KMS-11 (cell line): ENCODE data around the gene DLG5.

ENCODE experiments used
- H2AFZ ChIP-seq: fragments of 200-600 bp; sonication (generic); 2 replicates; pipeline ENCODE4 v1.6.1; 2016; ENCODE audit warnings: antibody characterized with exemption, mixed run types, low read depth
- H3K27ac ChIP-seq: fragments of 200-600 bp; sonication (generic); 2 replicates; pipeline ENCODE4 v1.6.1; 2016; ENCODE audit warnings: mild to moderate bottlenecking, mixed run types
- H3K27me3 ChIP-seq: fragments of 200-600 bp; sonication (generic); 2 replicates; pipeline ENCODE4 v1.6.1; 2017; ENCODE audit warnings: mild to moderate bottlenecking, low read depth, mixed run types, moderate library complexity; ENCODE audit not compliant: insufficient read depth
- H3K36me3 ChIP-seq: fragments of 200-600 bp; sonication (generic); 2 replicates; pipeline ENCODE4 v1.6.1; 2017; ENCODE audit warnings: mild to moderate bottlenecking, mixed run types; ENCODE audit not compliant: insufficient read depth
- H3K4me1 ChIP-seq: fragments of 200-600 bp; sonication (generic); 2 replicates; pipeline ENCODE4 v1.6.1; 2016; ENCODE audit warnings: mild to moderate bottlenecking, low read depth, mixed run types; ENCODE audit not compliant: poor library complexity, severe bottlenecking
- H3K4me2 ChIP-seq: fragments of 200-600 bp; sonication (generic); 2 replicates; pipeline ENCODE4 v1.7.0; 2016; ENCODE audit warnings: mild to moderate bottlenecking, mixed run types
- H3K4me3 ChIP-seq: fragments of 200-600 bp; sonication (generic); IDR thresholded peaks from 2 replicates; pipeline ENCODE4 v1.6.1; 2017; ENCODE audit warnings: low read depth, low read length, mixed read lengths; ENCODE audit not compliant: insufficient read depth
- H3K79me2 ChIP-seq: fragments of 200-600 bp; sonication (generic); 2 replicates; pipeline ENCODE4 v1.6.1; 2016; ENCODE audit warnings: low read depth, mixed run types; ENCODE audit not compliant: insufficient read depth
- H3K9ac ChIP-seq: fragments of 200-600 bp; sonication (generic); 2 replicates; pipeline ENCODE4 v1.6.1; 2016; ENCODE audit warnings: mild to moderate bottlenecking, mixed run types
- H4K20me1 ChIP-seq: fragments of 200-600 bp; sonication (generic); 2 replicates; pipeline ENCODE4 v1.6.1; 2016; ENCODE audit warnings: mild to moderate bottlenecking, mixed run types; ENCODE audit not compliant: insufficient read depth
- TF ChIP-seq, protein P1 (sequence below): fragments of 200-600 bp; sonication (generic); conservative IDR thresholded peaks from 2 replicates; pipeline ENCODE4 v1.6.1; 2017; ENCODE audit warnings: low read depth, mild to moderate bottlenecking, antibody characterized with exemption, low read length, moderate library complexity, mixed read lengths

DLG5 gene

DNA sequence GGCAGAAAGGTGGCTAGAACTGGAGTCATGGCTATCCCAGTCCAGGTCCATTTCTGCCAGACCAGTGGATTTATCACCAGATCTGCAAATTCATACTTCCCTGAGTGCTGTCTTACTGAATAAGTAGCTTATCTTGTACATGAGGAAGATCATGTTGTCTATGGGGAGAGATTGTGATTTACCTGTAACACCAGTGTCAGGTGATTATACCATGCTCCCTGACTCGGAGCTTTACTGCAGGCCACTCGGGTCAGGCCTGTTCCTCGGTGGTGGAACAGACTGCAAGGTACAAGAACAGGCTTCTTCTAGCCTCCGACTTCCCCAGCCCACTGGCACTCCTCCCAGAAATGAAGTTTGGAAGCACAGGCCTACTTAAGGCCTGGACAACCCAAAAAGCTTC, 42.6 kb upstream of the DLG5 start:
- Histone ChIP-seq H2AFZ (no peak overlapping the region), H3K27ac (no peak overlapping the region), H4K20me1 (no peaks in the 10 kb centered on the region), H3K36me3 (no peaks in the 10 kb centered on the region), H3K4me1 (peaks cover 7% of the 10 kb centered on the region), H3K27me3 (no peaks in the 10 kb centered on the region), H3K79me2 (no peaks in the 10 kb centered on the region), H3K4me3 (no peak overlapping the region), H3K4me2 (no peak overlapping the region), H3K9ac (no peak overlapping the region)
- TF ChIP-seq, protein P1, sequence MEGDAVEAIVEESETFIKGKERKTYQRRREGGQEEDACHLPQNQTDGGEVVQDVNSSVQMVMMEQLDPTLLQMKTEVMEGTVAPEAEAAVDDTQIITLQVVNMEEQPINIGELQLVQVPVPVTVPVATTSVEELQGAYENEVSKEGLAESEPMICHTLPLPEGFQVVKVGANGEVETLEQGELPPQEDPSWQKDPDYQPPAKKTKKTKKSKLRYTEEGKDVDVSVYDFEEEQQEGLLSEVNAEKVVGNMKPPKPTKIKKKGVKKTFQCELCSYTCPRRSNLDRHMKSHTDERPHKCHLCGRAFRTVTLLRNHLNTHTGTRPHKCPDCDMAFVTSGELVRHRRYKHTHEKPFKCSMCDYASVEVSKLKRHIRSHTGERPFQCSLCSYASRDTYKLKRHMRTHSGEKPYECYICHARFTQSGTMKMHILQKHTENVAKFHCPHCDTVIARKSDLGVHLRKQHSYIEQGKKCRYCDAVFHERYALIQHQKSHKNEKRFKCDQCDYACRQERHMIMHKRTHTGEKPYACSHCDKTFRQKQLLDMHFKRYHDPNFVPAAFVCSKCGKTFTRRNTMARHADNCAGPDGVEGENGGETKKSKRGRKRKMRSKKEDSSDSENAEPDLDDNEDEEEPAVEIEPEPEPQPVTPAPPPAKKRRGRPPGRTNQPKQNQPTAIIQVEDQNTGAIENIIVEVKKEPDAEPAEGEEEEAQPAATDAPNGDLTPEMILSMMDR = no peak

DNA sequence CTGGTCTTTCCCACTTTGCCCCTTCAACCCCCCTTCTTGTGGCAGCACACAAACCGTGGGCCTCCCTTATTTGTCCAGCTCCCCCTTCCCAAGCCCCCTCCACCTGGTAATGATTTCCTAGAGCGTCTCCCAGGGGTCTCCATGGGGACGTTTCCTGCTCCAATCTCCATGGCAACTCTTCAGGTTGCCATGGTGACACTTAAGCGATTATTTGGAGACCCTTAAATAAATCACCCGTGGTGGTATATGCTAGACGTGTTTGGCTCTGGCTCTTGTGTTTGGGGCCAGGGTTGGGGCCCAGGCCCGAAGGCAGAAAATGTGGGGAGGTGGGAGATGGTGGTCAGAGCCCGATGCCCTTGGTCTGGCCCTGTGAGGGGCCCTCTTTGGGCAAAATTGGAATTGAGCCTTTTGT, 41.1 kb upstream of the DLG5 start:
- Histone ChIP-seq H3K4me1 (peaks cover 7% of the 10 kb centered on the region), H3K27ac (no peak overlapping the region), H3K4me2 (no peak overlapping the region)

DNA sequence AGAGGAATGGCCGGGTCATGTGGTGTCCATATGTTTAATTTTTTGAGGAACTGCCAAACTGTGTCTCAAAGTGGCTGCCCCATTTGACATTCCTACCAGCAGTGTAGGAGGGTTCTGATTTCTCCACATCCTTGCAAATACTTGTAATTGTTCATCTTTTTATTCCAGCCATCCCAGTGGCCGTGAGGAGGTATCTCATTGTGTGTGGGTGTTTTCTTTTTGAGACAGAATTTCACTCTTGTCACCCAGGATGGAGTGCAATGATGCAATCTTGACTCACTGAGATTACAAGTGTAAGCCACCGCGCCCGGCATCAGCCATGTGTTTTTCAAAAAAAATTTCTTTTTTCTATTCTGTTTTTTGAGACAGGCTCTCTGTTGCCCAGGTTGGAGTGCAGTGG, 38.7 kb upstream of the DLG5 start:
- Histone ChIP-seq H3K27ac (no peak overlapping the region), H3K36me3 (no peaks in the 10 kb centered on the region), H3K4me2 (no peak overlapping the region), H3K4me3 (no peak overlapping the region), H3K79me2 (no peaks in the 10 kb centered on the region), H3K9ac (no peak overlapping the region), H3K4me1 (no peaks in the 10 kb centered on the region), H3K27me3 (no peaks in the 10 kb centered on the region), H4K20me1 (no peaks in the 10 kb centered on the region), H2AFZ (no peak overlapping the region)
- TF ChIP-seq, protein P1 = no peak

More for the DNA sequence above, 41.1 kb upstream of the DLG5 start:
- H3K4me3 ChIP-seq = no peak overlapping the region
- no peaks in the 10 kb centered on the region for H3K36me3 ChIP-seq
- no peaks in the 10 kb centered on the region for H4K20me1 ChIP-seq
- TF ChIP-seq, protein P1 = no peak
- no peak overlapping the region for H3K9ac ChIP-seq
- no peak overlapping the region for H2AFZ ChIP-seq
- no peaks in the 10 kb centered on the region for H3K79me2 ChIP-seq
- no peaks in the 10 kb centered on the region for H3K27me3 ChIP-seq

DNA sequence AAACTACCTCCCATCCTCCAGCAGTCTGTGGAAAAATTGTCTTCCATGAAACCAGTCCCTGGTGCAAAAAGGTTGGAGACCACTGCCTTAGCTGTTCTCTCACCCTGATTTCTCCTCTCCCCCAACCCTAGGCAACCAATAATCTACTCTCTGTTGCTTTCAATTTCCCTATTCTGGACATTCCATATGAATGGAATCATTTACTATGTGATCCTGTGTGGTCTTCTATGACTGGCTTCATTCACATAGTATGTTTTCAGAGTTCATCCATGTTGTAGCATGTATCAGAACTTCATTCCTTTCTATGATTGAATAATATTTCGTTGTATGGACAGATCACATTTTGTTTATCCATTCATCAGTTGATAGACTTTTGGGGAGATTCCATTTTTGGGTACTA, 38.3 kb upstream of the DLG5 start:
- Histone ChIP-seq H3K4me3 (no peak overlapping the region), H3K27ac (no peak overlapping the region), H4K20me1 (no peaks in the 10 kb centered on the region), H3K9ac (no peak overlapping the region), H2AFZ (no peak overlapping the region), H3K27me3 (no peaks in the 10 kb centered on the region), H3K4me1 (no peaks in the 10 kb centered on the region), H3K36me3 (no peaks in the 10 kb centered on the region), H3K79me2 (no peaks in the 10 kb centered on the region), H3K4me2 (no peak overlapping the region)
- TF ChIP-seq, protein P1 = no peak
